ENCODE results near the gene CEMP1.

Gene CEMP1

GRCh38 chr16:2483939-2484897 is 47.0 kb downstream of the CEMP1 start:
- no peak for DNase-seq (ENCODE audit: low spot score)

- DNase-seq (ENCODE audit: low spot score): no peak
Measured at GRCh38 chr16:2482708-2483534, 48.3 kb downstream of the CEMP1 start.

GRCh38 chr16:2482249-2482648 is 49.0 kb downstream of the CEMP1 start:
- peak; percentile 38 for DNase-seq (ENCODE audit: low spot score)

GRCh38 chr16:2481676-2482075 is 49.5 kb downstream of the CEMP1 start:
- no peak for DNase-seq (ENCODE audit: low spot score)

GRCh38 chr16:2480948-2481347 is 50.3 kb downstream of the CEMP1 start:
- DNase-seq (ENCODE audit: low spot score): no peak
